T-helper 2 cell treated with Interferon-gamma antibody and Interleukin-4, amounts not matched to agents 100 ng/mL and 5 ng/mL, for 36 hours (primary cell): ENCODE measurements around the gene GLTP. TPM values are rescaled to one million over a fixed set of nuclear protein-coding genes. Genes with fewer than 3 reads are reported as not detected.

ENCODE experiments used
- intact Hi-C: fragments of 100-400 bp; cut with micrococcal nuclease; formaldehyde crosslinking; loops from one replicate; pipeline ENCODE4 v1.15.1; 2023
- total RNA-seq: library from RNA; stranded (reverse); gene quantifications from 2 replicates; pipeline ENCODE4 v1.2.3, GENCODE V29; 2022

GLTP gene
- total RNA-seq, 1 donor from 2014 or later = 24.8 TPM

- intact Hi-C loops = no loop called here
These were observed 77.5 kb downstream of the GLTP start for GRCh38 chr12:109802828-109803227.

Other genes starting within 250 kb of the GLTP start
- 1.1 and 1.4 TPM in 2 replicates for gene FAM222A, start 166.7 kb downstream of the GLTP start, total RNA-seq
- not detected in 2 replicates for gene TRPV4, start 47.1 kb downstream of the GLTP start, total RNA-seq
- 36.8 and 37.2 TPM in 2 replicates for gene TCHP, start 19.7 kb upstream of the GLTP start, total RNA-seq
- gene GIT2, start 115.8 kb upstream of the GLTP start, total RNA-seq = 106 and 113 TPM in 2 replicates
- gene ANKRD13A, start 118.9 kb upstream of the GLTP start, total RNA-seq = 82.5 and 83.6 TPM in 2 replicates
- gene C12orf76, start 168.0 kb upstream of the GLTP start, total RNA-seq = 22.8 and 23.8 TPM in 2 replicates
- 1.2 and 2.3 TPM in 2 replicates for gene IFT81, start 243.8 kb upstream of the GLTP start, total RNA-seq